GM10248 (cell line): Measurements from ENCODE around the gene FADS1.

Experiments used
- CTCF ChIA-PET: fragments of 300-600 bp; sonication (Branson Sonifier 250); formaldehyde crosslinking; extraction: SDS; loops from one replicate; lab custom pipeline; 2021; ENCODE audit warnings: antibody characterized with exemption; lab: Yijun Ruan, JAX
- POLR2A ChIA-PET: fragments of 350-650 bp; sonication (Branson Sonifier 250); formaldehyde crosslinking; extraction: SDS; loops from one replicate; lab custom pipeline; 2020; ENCODE audit warnings: antibody characterized with exemption; lab: Yijun Ruan, JAX
- DNase-seq: peaks from one replicate; pipeline ENCODE4 v3.0.0; 2012; ENCODE audit errors: extremely low spot score
- TF ChIP-seq, protein P1 (sequence below): IDR thresholded peaks from 2 replicates; pipeline ENCODE4 v1.5.1; 2012; ENCODE audit warnings: mild to moderate bottlenecking, low read depth; ENCODE audit errors: extremely low read depth, missing control alignments, control extremely low read depth

Gene FADS1

DNA sequence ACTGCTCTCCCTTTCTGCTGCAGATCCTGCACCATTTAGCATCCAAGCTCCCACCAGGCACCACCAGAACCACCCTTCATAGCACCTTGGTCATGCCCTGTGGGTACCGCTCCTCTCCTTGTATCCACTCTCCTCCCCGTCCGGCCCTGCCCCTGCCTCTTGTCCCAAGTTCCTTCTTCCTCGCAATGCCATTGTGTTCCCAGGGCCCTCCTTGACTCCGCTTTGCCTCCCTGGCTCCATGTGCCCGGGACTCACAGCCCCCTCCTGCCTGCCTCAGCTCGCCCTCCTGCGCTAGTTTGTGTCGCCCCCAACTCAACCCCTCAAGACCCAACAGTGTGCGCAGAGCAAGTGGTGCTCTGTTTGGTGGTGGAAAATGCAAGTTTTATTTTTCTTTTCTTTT, 22.1 kb upstream of the FADS1 start:
- TF ChIP-seq, protein P1, sequence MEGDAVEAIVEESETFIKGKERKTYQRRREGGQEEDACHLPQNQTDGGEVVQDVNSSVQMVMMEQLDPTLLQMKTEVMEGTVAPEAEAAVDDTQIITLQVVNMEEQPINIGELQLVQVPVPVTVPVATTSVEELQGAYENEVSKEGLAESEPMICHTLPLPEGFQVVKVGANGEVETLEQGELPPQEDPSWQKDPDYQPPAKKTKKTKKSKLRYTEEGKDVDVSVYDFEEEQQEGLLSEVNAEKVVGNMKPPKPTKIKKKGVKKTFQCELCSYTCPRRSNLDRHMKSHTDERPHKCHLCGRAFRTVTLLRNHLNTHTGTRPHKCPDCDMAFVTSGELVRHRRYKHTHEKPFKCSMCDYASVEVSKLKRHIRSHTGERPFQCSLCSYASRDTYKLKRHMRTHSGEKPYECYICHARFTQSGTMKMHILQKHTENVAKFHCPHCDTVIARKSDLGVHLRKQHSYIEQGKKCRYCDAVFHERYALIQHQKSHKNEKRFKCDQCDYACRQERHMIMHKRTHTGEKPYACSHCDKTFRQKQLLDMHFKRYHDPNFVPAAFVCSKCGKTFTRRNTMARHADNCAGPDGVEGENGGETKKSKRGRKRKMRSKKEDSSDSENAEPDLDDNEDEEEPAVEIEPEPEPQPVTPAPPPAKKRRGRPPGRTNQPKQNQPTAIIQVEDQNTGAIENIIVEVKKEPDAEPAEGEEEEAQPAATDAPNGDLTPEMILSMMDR = no peak
- POLR2A ChIA-PET = no interaction called here
- no peak for DNase-seq
- CTCF ChIA-PET = interaction anchor here (1.1 to 3.9 kb wide), 3 partner anchors 10 to 109 kb away, joined by 3 to 14 read pairs (median 5); partner anchors contain the start of gene FADS2

DNA sequence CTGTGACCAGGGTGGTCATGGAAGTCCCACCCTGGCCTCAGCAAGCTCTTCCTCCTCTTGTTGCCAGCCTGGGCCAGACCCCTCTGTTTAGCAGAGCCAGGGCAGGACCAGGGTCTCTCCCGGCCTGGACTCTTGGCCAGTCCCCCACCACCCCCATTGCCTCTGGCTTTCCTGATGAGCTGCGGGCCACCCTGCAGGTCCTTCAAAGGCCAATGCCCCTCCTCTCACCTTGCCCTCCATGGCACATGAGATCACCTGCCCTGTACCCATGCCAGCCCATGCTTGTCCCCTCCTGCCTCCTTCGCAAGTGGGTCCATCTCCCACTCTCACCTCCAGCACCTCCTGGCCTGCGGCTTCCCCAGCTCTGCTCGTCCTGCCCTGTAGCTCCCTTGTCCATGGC, 21.7 kb upstream of the FADS1 start:
- TF ChIP-seq, protein P1 = no peak
- no peak for DNase-seq
- CTCF ChIA-PET = interaction anchor here (1.7 to 3.9 kb wide), 2 partner anchors 10 to 109 kb away, joined by 5 to 14 read pairs; partner anchors contain the start of gene FADS2
- POLR2A ChIA-PET = no interaction called here

DNA sequence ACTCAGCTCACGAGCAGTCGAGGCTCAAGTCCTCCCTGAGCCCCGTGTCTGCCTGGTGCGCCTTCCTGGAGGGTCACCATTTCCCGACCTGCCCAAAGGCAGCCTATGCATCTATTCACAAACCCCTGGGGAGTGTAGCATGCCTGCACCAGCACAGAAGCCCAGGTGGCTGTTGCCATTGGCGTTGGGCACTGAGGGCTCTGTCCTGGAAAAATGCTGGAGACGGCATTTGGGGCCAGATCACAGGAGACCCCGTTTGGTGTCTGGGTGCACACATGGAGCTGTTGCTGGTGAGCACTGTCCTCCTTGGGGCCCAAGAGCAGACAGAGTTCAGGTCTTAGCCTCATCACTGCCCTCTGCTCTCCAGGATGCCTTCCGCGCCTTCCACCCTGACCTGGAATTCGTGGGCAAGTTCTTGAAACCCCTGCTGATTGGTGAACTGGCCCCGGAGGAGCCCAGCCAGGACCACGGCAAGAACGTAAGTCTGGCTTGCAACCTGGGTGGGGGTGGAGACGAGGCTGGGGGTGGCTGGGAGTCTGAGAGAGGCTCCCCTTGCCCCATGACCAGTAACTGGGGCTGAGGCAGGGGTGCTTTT, 20.7 kb upstream of the FADS1 start:
- no peak for DNase-seq
- CTCF ChIA-PET = interaction anchor here (1.0 to 3.9 kb wide), 3 partner anchors 9 to 40 kb away, joined by 3 to 14 read pairs (median 4); partner anchors contain the start of gene FADS2
- TF ChIP-seq, protein P1 = no peak
- POLR2A ChIA-PET = no interaction called here

DNA sequence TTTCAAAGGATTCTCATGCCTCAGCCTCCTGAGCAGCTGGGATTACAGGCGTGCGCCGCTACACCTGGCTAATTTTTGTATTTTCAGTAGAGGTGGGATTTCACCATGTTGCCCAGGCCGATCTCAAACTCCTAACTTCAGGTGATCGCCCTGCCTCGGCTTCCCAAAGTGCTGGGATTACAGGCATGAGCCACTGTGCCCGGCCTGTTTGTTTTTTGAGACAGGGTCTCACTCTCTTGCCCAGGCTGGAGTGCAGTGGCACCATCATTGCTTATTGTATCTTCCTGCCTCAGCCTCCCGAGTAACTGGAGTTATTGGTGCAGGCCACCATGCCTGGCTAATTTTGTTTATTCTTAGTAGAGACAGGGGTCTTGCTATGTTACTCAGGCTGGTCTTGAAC, 19.4 kb upstream of the FADS1 start:
- ChIA-PET POLR2A (no interaction called here), CTCF (interaction anchor here (1.0 to 1.6 kb wide), 3 partner anchors 13 to 39 kb away, joined by 3 to 4 read pairs (median 3); no protein-coding TSS in a partner anchor)
- TF ChIP-seq, protein P1 = no peak
- DNase-seq = no peak

DNA sequence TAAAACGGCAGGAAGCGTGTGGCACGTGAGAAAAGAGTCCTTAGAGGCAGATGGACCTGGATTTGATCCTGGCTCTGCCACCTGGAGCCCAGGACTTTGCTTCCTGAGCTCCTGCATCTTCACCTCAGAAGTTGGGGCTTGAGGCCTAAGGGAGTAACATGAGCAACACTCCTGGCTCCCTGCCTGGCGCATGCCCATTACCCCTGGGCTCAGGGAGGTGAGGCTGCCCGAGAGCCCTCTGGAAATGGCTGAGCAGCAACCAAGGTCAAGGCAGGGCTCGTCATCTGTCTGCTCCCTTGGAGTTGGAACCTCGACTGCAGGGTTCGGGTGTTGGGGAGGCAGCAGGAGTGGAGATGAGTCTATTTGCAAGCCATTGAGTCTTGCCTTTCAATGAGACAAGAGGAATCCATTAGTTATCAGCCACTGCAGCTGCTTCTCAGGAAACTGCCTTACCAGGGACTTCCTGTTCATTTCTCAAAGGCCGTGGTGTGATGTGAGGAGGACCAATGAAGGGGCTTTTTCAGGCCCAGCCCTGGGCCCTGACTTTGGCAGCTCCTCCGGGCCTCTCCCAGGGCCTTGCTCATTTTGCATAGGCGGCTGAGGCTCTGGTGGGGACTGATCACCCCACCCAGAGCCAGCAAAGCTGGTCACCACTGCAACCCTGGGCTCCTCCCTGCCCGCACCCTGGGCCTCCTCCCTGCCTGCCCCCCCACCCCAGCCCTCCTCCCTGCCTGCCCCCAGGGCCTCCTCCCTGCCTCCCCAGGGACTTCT, 17.7 kb upstream of the FADS1 start:
- TF ChIP-seq, protein P1 = no peak
- ChIA-PET POLR2A (interaction anchor here (0.5 to 1.4 kb wide), 6 partner anchors 19 to 1739 kb away, joined by 3 to 6 read pairs (median 4); no protein-coding TSS in a partner anchor), CTCF (interaction anchor here (0.8 to 1.5 kb wide), 11 partner anchors 14 to 274 kb away, joined by 3 to 5 read pairs (median 3); partner anchors contain the start of gene FADS1)
- DNase-seq = peak; percentile 89

DNA sequence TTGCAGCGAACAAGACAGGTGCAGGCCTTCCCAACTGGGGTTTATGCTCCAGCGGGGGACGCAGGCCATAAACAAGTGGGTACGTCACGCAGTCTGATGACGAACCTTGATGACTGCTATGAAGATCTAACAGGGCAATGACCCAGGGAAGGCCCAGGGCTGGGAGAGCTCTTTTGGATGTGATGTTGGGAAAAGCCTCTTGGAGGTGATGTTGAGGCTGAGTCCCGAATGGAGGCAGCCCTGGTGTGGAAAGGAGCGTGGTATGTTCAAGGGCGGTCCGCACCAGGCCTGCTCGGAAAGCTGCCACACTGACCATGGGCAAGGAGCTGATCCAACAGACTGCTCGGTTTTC, 17.1 kb upstream of the FADS1 start:
- TF ChIP-seq, protein P1 = no peak
- POLR2A ChIA-PET = interaction anchor here (1.4 kb wide), 1 partner anchor 37 kb away, joined by 4 read pairs; no protein-coding TSS in a partner anchor
- no peak for DNase-seq
- CTCF ChIA-PET = interaction anchor here (0.9 to 1.5 kb wide), 10 partner anchors 14 to 274 kb away, joined by 3 to 5 read pairs (median 4); partner anchors contain the start of gene FADS1
